KMS-11 (cell line): ENCODE results near the gene GADD45B.
A peak's percentile ranks its signal among the peaks of the same experiment; 100 is the strongest.

Source experiments
- H2AFZ ChIP-seq: fragments of 200-600 bp; sonication (generic); 2 replicates; pipeline ENCODE4 v1.6.1; 2016; ENCODE audit warnings: antibody characterized with exemption, mixed run types, low read depth
- H3K27ac ChIP-seq: fragments of 200-600 bp; sonication (generic); 2 replicates; pipeline ENCODE4 v1.6.1; 2016; ENCODE audit warnings: mild to moderate bottlenecking, mixed run types
- H3K27me3 ChIP-seq: fragments of 200-600 bp; sonication (generic); 2 replicates; pipeline ENCODE4 v1.6.1; 2017; ENCODE audit warnings: mild to moderate bottlenecking, low read depth, mixed run types, moderate library complexity; ENCODE audit not compliant: insufficient read depth
- H3K36me3 ChIP-seq: fragments of 200-600 bp; sonication (generic); 2 replicates; pipeline ENCODE4 v1.6.1; 2017; ENCODE audit warnings: mild to moderate bottlenecking, mixed run types; ENCODE audit not compliant: insufficient read depth
- H3K4me1 ChIP-seq: fragments of 200-600 bp; sonication (generic); 2 replicates; pipeline ENCODE4 v1.6.1; 2016; ENCODE audit warnings: mild to moderate bottlenecking, low read depth, mixed run types; ENCODE audit not compliant: poor library complexity, severe bottlenecking
- H3K4me2 ChIP-seq: fragments of 200-600 bp; sonication (generic); 2 replicates; pipeline ENCODE4 v1.7.0; 2016; ENCODE audit warnings: mild to moderate bottlenecking, mixed run types
- H3K4me3 ChIP-seq: fragments of 200-600 bp; sonication (generic); IDR thresholded peaks from 2 replicates; pipeline ENCODE4 v1.6.1; 2017; ENCODE audit warnings: low read depth, low read length, mixed read lengths; ENCODE audit not compliant: insufficient read depth
- H3K79me2 ChIP-seq: fragments of 200-600 bp; sonication (generic); 2 replicates; pipeline ENCODE4 v1.6.1; 2016; ENCODE audit warnings: low read depth, mixed run types; ENCODE audit not compliant: insufficient read depth
- H3K9ac ChIP-seq: fragments of 200-600 bp; sonication (generic); 2 replicates; pipeline ENCODE4 v1.6.1; 2016; ENCODE audit warnings: mild to moderate bottlenecking, mixed run types
- H4K20me1 ChIP-seq: fragments of 200-600 bp; sonication (generic); 2 replicates; pipeline ENCODE4 v1.6.1; 2016; ENCODE audit warnings: mild to moderate bottlenecking, mixed run types; ENCODE audit not compliant: insufficient read depth
- CTCF ChIP-seq: fragments of 200-600 bp; sonication (generic); conservative IDR thresholded peaks from 2 replicates; pipeline ENCODE4 v1.6.1; 2017; ENCODE audit warnings: low read depth, mild to moderate bottlenecking, antibody characterized with exemption, low read length, moderate library complexity, mixed read lengths

GADD45B gene

DNA sequence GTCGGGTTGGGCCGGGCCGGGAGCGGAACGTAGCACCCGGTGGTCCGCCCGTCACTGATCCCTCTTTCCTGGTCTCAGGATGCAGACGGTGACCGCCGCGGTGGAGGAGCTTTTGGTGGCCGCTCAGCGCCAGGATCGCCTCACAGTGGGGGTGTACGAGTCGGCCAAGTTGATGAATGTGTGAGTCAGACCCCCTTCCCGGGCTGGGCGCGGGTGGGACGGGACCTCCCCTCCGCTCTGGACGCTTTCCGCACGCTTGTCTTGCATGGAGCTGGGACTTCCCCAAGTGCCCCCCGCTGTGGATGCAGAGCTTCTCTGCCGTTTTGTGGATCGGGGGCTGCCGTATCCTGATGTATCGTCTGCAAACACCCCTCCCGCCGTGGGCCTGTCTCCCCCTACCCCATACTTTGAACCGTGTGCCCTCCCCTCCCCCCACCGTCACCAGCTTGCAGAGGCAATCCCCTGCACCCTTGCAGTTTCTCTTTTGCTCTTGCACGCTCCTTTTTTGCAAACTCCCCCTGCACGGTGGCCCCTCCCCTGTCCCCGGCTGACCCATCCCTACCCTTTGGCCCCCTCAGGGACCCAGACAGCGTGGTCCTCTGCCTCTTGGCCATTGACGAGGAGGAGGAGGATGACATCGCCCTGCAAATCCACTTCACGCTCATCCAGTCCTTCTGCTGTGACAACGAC lies 669 bp downstream of the GADD45B start:
- Histone ChIP-seq H3K4me2 (peak overlapping the region; percentile 99), H3K27me3 (no peaks in the 10 kb centered on the region)

DNA sequence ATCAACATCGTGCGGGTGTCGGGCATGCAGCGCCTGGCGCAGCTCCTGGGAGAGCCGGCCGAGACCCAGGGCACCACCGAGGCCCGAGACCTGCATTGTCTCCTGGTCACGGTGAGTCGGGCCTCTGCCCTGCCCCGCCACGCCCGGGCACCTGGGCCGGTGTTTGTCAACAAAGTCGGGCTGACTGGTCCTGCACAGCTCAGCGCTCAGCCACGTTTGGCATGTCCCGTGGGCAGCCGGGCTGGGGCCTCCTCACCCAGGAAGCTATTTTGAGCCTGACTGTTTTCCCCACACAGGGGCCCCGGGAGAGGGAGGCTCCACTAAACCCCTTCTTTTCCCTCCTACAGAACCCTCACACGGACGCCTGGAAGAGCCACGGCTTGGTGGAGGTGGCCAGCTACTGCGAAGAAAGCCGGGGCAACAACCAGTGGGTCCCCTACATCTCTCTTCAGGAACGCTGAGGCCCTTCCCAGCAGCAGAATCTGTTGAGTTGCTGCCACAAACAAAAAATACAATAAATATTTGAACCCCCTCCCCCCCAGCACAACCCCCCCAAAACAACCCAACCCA lies 1.3 kb downstream of the GADD45B start:
- peaks cover 31% of the 10 kb centered on the region for H3K79me2 ChIP-seq
- H3K4me3 ChIP-seq, result no peak overlapping the region
- peaks cover 28% of the 10 kb centered on the region for H3K4me1 ChIP-seq
- peak overlapping the region; percentile 44; the same call in 1 of the 2 replicates for H3K27ac ChIP-seq
- TF ChIP-seq CTCF, result no peak
- H3K27me3 ChIP-seq, result no peaks in the 10 kb centered on the region
- peak overlapping the region; percentile 72; the same call in 1 of the 2 replicates for H3K9ac ChIP-seq
- peak overlapping the region; percentile 99 for H3K4me2 ChIP-seq
- H3K36me3 ChIP-seq, result no peaks in the 10 kb centered on the region
- H2AFZ ChIP-seq, result no peak overlapping the region
- H4K20me1 ChIP-seq, result peaks cover 4% of the 10 kb centered on the region

More for the DNA sequence above, 669 bp downstream of the GADD45B start:
- no peaks in the 10 kb centered on the region for H3K36me3 ChIP-seq
- TF ChIP-seq CTCF, result no peak
- peak overlapping the region; percentile 44; the same call in 1 of the 2 replicates for H3K27ac ChIP-seq
- H3K9ac ChIP-seq, result peak overlapping the region; percentile 72
- H3K4me1 ChIP-seq, result peaks cover 28% of the 10 kb centered on the region
- H3K4me3 ChIP-seq, result no peak overlapping the region
- peaks cover 31% of the 10 kb centered on the region for H3K79me2 ChIP-seq
- no peak overlapping the region for H2AFZ ChIP-seq
- H4K20me1 ChIP-seq, result peaks cover 4% of the 10 kb centered on the region

DNA sequence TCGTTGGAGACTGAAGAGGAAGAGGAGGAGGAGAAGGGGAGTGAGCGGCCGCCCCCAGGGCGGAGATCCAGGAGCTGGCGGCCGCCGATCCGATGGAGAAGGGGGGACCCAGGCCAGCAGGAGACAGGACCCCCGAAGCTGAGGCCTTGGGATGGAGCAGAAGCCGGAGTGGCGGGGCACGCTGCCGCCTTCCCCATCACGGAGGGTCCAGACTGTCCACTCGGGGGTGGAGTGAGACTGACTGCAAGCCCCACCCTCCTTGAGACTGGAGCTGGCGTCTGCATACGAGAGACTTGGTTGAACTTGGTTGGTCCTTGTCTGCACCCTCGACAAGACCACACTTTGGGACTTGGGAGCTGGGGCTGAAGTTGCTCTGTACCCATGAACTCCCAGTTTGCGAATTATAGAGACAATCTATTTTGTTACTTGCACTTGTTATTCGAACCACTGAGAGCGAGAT lies 1.8 kb downstream of the GADD45B start:
- H3K79me2 ChIP-seq, result peaks cover 31% of the 10 kb centered on the region
- no peaks in the 10 kb centered on the region for H3K27me3 ChIP-seq
- TF ChIP-seq CTCF, result no peak
- peaks cover 28% of the 10 kb centered on the region for H3K4me1 ChIP-seq
- H3K4me3 ChIP-seq, result no peak overlapping the region
- H3K9ac ChIP-seq, result peak overlapping the region; percentile 72; the same call in 1 of the 2 replicates
- H3K27ac ChIP-seq, result peak overlapping the region; percentile 62
- peak overlapping the region; percentile 99 for H3K4me2 ChIP-seq
- H4K20me1 ChIP-seq, result peaks cover 4% of the 10 kb centered on the region
- H2AFZ ChIP-seq, result no peak overlapping the region
- no peaks in the 10 kb centered on the region for H3K36me3 ChIP-seq

DNA sequence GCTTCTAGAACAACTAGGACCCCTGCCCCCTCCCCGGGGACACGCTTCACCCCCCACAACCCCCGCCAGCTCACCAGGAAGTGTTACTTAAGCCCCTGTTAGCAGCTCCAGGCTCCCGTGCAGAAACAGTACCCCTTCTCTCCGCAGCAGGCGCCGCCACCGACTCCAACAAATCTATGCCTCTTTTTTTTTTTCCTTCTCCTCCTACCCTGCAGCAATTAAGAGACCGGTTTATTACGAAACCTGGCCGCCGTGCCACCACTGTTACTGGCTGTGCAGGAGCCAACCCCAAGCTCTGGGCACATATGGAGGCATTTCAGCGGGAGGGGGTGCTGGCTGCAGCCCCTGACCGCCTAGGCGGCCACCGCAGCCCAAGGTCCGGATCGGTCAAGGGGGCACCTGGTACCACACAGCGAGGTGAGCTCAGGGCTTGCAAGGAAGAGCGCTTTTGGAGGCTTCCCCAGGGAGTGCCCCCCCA lies 2.4 kb downstream of the GADD45B start:
- Histone ChIP-seq H3K36me3 (no peaks in the 10 kb centered on the region), H3K79me2 (peaks cover 31% of the 10 kb centered on the region), H4K20me1 (peaks cover 4% of the 10 kb centered on the region), H3K27ac (peak overlapping the region; percentile 62), H3K4me1 (peaks cover 28% of the 10 kb centered on the region), H3K4me3 (no peak overlapping the region), H3K27me3 (no peaks in the 10 kb centered on the region), H3K4me2 (peak overlapping the region; percentile 99), H2AFZ (no peak overlapping the region), H3K9ac (peak overlapping the region; percentile 72; the same call in 1 of the 2 replicates)
- 0 out of 2 replicates have a peak, but pooled peaks have one; percentile 22 for TF ChIP-seq CTCF
